Central memory CD8-positive, alpha-beta T cell (primary cell): Measurements from ENCODE around the gene RTTN.
A peak's percentile ranks its signal among the peaks of the same experiment; 100 is the strongest.

Experiments
- ATAC-seq: fragments of 150-1000 bp; cut with Tn5 transposase; replicated peaks from 2 replicates; pipeline ENCODE4 v1.10.0; 2022; ENCODE audit warnings: mild to moderate bottlenecking, moderate FRiP score, moderate number of reproducible peaks; ENCODE audit not compliant: poor library complexity, severe bottlenecking; ENCODE audit errors: extremely low read depth
- DNase-seq, 2 donors: peaks; one replicate each; pipeline ENCODE4 v3.0.0; 2021; ENCODE audit warnings: low spot score in 2 of 2
- H3K27ac Mint-ChIP-seq: one replicate; pipeline ENCODE4 v1.8.0; 2022; ENCODE audit warnings: low read depth, mild to moderate bottlenecking, moderate library complexity, mixed read lengths
- H3K27me3 Mint-ChIP-seq: one replicate; pipeline ENCODE4 v1.8.0; 2022; ENCODE audit warnings: mixed read lengths
- H3K36me3 Mint-ChIP-seq: one replicate; pipeline ENCODE4 v1.8.0; 2022; ENCODE audit warnings: mild to moderate bottlenecking, moderate library complexity, mixed read lengths; ENCODE audit not compliant: insufficient read depth
- H3K4me1 Mint-ChIP-seq: one replicate; pipeline ENCODE4 v1.8.0; 2022; ENCODE audit warnings: mixed read lengths
- H3K4me3 Mint-ChIP-seq: one replicate; pipeline ENCODE4 v1.8.0; 2022; ENCODE audit warnings: mild to moderate bottlenecking, moderate library complexity, mixed read lengths
- H3K9me3 Mint-ChIP-seq: one replicate; pipeline ENCODE4 v1.8.0; 2022; ENCODE audit warnings: mixed read lengths

RTTN gene

DNA sequence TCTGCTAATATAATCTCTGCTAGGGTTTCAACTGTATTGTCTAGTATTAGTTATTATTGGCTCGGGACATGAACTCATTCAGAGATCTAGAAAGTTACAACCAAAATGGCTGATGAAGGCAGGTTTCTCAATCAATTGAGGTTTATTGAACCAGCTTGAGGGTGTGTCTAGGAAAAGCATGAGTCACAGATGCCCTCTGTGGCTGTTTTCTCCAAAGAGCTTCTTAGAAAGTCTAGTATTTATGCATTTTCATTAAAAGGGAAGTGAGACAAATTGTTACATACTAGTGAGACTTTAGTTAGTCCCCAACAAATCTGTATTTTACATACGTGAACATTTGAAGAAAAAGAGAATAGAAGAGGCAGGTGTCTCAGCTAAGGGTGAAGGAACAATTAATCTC lies 23.0 kb upstream of the RTTN start:
- ATAC-seq (no peak), DNase-seq (no peak)
- Mint-ChIP-seq H3K27me3 (peaks cover 68% of the 10 kb centered on the region), H3K4me1 (no peaks in the 10 kb centered on the region), H3K27ac (no peak overlapping the region), H3K36me3 (no peaks in the 10 kb centered on the region), H3K4me3 (no peak overlapping the region), H3K9me3 (peaks cover 12% of the 10 kb centered on the region)

DNA sequence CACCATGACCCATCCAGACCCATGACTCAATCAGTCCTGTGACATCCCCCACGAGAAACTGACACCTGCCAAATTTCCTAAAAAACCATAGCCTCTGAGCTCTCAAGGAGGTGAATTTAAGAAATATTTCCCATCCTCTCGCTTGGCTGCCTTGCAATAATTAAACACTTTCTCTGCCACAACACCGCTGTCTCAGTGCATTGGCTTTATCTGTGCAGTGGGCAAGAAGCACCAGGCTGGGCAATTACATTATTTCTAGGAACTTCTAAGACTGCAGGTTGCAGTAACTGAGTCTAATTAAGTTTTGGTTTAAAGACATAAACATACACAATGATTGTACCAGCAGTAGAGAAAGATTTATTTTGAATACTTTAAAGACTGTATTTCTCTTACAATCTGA lies 22.0 kb upstream of the RTTN start:
- DNase-seq: no peak
- Mint-ChIP-seq H3K9me3 (peaks cover 12% of the 10 kb centered on the region), H3K4me3 (no peak overlapping the region), H3K27ac (no peak overlapping the region), H3K27me3 (peaks cover 70% of the 10 kb centered on the region), H3K36me3 (no peaks in the 10 kb centered on the region), H3K4me1 (no peaks in the 10 kb centered on the region)
- ATAC-seq: no peak

DNA sequence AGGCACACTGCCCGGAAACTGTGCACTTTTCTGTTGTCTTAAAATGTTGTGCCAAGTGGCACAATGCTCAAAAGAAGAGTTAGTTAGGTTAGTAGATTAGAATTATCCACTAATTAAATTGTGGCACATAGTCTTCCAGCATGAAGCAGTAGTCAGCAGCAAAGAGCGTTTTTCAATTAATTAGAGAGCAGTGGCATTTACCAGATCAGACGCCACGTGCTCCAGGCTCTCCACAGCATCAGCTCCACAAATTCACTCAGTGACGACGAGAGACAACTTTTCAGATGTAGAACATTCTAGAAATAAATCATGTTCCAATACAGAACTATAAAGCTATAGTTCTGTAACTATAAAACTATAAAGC lies 16.4 kb upstream of the RTTN start:
- H3K36me3 Mint-ChIP-seq: no peaks in the 10 kb centered on the region
- DNase-seq: no peak
- no peak overlapping the region for H3K4me3 Mint-ChIP-seq
- H3K27ac Mint-ChIP-seq: no peak overlapping the region
- ATAC-seq: no peak
- H3K27me3 Mint-ChIP-seq: peaks cover 75% of the 10 kb centered on the region
- H3K9me3 Mint-ChIP-seq: peaks cover under 1% of the 10 kb centered on the region
- no peaks in the 10 kb centered on the region for H3K4me1 Mint-ChIP-seq

DNA sequence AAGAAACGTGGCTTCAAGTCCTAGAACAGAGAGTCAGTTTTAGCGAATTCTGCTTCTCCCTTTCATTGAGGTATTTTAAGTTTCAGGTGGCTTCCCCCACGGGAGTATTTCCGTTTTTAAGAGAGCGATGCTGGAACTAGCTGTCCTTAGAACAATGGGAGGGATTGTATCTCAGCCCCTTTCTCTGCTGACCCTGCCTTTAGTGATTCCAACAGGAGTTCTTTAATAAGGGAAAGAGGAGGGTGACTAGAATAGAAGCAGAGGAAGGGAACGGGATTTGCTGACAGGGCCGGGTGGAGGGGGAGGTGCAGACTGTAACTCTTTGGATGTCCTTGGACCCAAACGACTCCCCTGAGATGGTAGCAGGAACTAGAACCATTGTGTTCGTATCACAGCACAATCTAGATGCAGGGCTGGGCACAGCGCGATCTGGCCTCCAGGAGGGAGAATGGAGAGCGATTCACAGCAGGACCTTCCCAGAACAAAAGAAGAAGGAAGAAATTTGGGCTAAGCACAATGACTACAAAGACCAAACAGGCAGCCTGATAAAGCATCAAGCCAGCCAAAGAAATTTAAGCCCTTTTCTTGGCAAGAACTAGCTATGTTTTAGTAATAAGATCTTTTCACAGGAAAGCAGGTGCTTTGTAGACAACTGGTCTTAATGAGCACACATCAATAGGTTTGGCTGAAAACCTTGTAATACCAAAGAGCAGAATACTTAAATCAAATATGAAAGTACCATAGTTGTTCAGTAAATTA lies 15.8 kb upstream of the RTTN start:
- Mint-ChIP-seq H3K4me1 (no peaks in the 10 kb centered on the region), H3K4me3 (no peak overlapping the region), H3K27me3 (peaks cover 81% of the 10 kb centered on the region), H3K9me3 (no peaks in the 10 kb centered on the region), H3K36me3 (no peaks in the 10 kb centered on the region), H3K27ac (no peak overlapping the region)
- DNase-seq (no peak), ATAC-seq (no peak)

DNA sequence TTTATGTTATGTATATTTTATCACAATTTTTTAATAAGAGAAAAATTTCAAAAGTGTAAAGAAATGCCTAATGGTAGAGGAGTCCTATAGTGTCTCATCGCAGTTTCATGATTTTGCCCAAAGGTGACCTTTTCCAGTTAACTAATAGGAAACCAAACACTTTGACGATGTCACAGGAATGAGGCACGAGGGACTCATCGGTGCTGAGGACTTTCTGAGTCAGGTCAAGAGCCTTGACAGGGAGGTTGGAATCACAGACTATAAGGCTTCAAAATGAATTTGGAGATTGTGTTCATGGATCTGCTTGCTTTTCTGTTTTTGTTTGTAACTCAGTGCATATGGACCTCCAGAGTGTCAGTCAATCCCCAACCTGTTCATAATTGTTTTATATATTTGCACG lies 15.1 kb upstream of the RTTN start:
- no peaks in the 10 kb centered on the region for H3K36me3 Mint-ChIP-seq
- H3K27me3 Mint-ChIP-seq: peaks cover 88% of the 10 kb centered on the region
- no peaks in the 10 kb centered on the region for H3K9me3 Mint-ChIP-seq
- ATAC-seq: no peak
- no peak overlapping the region for H3K27ac Mint-ChIP-seq
- no peaks in the 10 kb centered on the region for H3K4me1 Mint-ChIP-seq
- DNase-seq: no peak
- no peak overlapping the region for H3K4me3 Mint-ChIP-seq

DNA sequence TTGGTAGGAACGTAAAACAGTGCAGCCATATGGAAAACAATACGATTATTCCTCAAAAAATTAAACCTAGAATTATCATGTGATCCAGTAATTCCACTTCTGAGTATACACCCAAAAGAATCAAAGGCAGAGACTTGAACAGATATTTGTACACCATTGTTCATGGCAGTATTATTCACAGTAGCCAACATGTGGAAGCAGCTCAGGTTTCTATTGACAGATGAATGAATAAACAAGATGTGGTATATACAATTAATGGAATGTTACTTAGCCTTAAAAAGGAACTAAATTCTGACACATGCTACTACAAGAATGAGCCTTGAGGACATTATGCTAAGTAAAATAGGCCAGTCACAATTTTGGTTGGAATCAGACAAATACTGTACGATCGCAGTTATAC lies 14.2 kb upstream of the RTTN start:
- Mint-ChIP-seq H3K36me3 (no peaks in the 10 kb centered on the region), H3K4me1 (no peaks in the 10 kb centered on the region), H3K9me3 (no peaks in the 10 kb centered on the region), H3K27me3 (peaks cover 91% of the 10 kb centered on the region), H3K4me3 (no peak overlapping the region), H3K27ac (no peak overlapping the region)
- ATAC-seq: no peak
- DNase-seq: no peak

DNA sequence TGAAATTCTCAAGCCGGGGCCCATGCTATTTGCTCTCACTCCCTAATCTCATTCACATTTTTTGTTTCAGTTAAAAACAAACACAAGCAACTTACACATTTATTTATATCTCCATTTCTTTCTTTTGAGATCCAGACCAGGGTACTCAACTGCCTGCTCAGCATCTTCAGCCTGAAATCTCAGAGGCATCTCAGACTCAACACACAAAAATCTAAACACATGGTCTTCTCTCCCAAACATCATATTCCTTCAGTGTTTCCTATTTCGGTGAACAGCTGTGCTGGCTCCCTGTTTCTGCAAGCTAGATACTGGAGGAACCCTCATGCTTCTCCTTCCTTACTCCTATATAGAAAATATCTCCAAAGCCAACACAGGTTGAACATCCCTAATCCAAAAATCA lies 11.3 kb upstream of the RTTN start:
- H3K9me3 Mint-ChIP-seq: no peaks in the 10 kb centered on the region

DNA sequence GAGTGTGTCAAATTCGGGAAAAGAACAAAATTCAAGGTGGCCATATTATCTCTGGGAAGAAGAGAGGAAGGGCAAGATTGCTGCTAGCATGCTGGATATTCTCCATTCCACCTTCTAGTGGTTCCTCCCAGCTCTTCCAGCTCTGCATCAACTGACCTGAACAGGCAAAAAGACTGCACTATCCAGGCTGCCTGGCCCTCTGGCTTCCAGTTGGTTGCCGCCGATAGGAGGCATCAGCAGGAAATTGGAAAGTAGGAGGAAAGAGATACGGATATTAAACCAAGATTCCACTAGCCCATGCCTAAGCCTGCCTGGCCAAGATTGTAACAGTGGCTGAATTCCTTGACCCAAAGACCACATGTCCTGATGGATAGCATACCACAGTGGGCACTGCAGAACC lies 1.7 kb upstream of the RTTN start:
- ATAC-seq (no peak), DNase-seq (no peak)
- Mint-ChIP-seq H3K9me3 (no peaks in the 10 kb centered on the region), H3K4me3 (peak overlapping the region; percentile 94), H3K27ac (peak overlapping the region; percentile 94), H3K4me1 (peaks cover 26% of the 10 kb centered on the region), H3K36me3 (peaks cover 7% of the 10 kb centered on the region), H3K27me3 (peaks cover 26% of the 10 kb centered on the region)

More for the DNA sequence above, 11.3 kb upstream of the RTTN start:
- ATAC-seq: no peak
- H3K27me3 Mint-ChIP-seq: peaks cover 84% of the 10 kb centered on the region
- H3K4me1 Mint-ChIP-seq: no peaks in the 10 kb centered on the region
- no peak for DNase-seq
- H3K36me3 Mint-ChIP-seq: peaks cover 2% of the 10 kb centered on the region
- H3K27ac Mint-ChIP-seq: no peak overlapping the region
- no peak overlapping the region for H3K4me3 Mint-ChIP-seq

DNA sequence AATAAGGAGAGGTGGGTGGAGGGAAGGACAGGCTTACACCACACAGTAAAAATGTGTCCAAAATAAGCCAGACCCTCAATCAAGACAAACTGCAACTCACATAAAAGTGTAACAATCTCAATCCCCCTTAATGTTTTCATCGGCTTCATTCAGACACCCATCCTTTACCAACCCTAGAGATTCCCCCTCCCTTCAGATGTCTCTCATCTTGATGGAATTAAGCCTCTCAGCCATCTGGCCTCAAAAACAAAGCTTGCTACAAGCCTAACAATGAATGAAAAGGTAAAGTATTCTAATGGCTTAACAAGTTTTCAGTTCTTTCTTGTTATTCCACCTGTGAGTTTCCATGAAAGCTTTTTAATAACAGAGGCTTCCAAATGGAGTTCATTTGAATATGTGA lies 5.2 kb downstream of the RTTN start:
- Mint-ChIP-seq H3K9me3 (no peaks in the 10 kb centered on the region), H3K27me3 (no peaks in the 10 kb centered on the region), H3K27ac (no peak overlapping the region), H3K4me1 (peaks cover 18% of the 10 kb centered on the region), H3K36me3 (peaks cover 39% of the 10 kb centered on the region), H3K4me3 (no peak overlapping the region)
- ATAC-seq (no peak), DNase-seq (no peak)

DNA sequence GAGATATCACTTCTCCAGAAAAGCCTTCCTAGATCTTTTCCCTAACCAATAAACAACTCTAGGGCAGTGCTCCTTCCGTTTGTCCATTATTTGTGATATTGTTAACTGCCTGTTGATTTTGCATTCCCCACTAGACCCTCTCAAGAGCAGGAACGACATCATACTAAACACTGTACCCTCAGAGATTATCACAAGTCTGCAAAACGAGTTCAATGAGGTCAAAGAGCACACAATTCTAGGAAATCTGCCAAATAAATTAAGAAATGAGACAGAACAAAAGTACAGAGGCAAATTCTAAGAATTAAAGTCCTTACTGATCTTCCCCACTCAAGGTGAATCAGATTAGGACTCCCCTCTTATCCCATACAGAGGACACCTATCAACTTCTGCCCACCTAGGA lies 7.6 kb downstream of the RTTN start:
- DNase-seq (no peak), ATAC-seq (no peak)
- H3K27ac Mint-ChIP-seq: no peak overlapping the region
- H3K4me3 Mint-ChIP-seq: no peak overlapping the region
- H3K36me3 Mint-ChIP-seq: peaks cover 46% of the 10 kb centered on the region
- no peaks in the 10 kb centered on the region for H3K27me3 Mint-ChIP-seq
- H3K9me3 Mint-ChIP-seq: no peaks in the 10 kb centered on the region
- peaks cover 5% of the 10 kb centered on the region for H3K4me1 Mint-ChIP-seq

DNA sequence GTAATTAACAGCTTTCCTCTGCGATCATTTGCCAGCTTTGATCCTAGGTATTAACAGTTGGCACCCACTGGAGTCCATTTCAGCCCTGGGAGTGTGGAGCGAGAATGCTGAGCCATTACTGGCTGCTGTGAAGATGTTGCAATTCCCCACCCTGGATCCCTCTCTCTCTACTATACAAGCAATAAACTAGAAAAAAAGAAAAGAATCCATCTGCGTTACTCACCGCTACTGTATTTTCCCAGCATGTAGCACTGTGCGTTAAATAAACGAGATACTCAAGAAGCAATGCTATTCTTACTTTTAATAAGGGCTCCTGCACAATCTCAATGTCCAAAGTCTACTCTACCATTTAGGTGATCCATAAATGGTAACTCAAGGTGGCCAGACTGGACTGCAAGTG lies 8.5 kb downstream of the RTTN start:
- Mint-ChIP-seq H3K27ac (no peak overlapping the region), H3K27me3 (no peaks in the 10 kb centered on the region), H3K36me3 (peaks cover 52% of the 10 kb centered on the region), H3K4me1 (peaks cover 1% of the 10 kb centered on the region), H3K4me3 (no peak overlapping the region), H3K9me3 (no peaks in the 10 kb centered on the region)
- no peak for DNase-seq
- ATAC-seq: no peak

DNA sequence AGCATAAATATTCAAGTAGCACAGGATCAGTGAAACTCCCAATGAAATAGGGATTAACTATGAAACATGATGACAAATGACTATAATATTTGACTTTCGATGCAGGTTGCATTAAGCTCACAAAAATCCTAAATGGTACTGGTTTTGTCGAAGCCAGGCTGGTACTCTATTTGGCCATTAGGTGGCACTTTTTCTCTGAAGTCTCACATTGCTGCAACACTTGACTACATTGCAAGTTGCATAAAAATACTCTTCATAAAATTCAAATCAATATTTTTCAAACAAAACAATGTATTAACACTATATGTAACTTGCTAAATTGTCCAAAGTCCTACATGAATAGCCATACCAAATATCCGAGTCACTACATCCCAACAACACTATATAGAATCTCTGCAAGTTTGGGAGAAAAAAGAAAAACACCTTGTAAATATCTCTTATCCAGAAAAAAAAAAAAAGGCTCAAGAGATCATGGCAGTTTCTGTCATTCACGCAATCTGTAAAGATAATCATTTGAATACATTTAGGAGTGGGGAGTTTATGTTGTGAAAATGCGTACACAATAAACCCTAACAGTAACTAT lies 9.5 kb downstream of the RTTN start:
- Mint-ChIP-seq H3K9me3 (no peaks in the 10 kb centered on the region), H3K27ac (no peak overlapping the region), H3K36me3 (peaks cover 50% of the 10 kb centered on the region), H3K4me1 (no peaks in the 10 kb centered on the region), H3K4me3 (no peak overlapping the region), H3K27me3 (no peaks in the 10 kb centered on the region)
- DNase-seq: no peak
- ATAC-seq: no peak

DNA sequence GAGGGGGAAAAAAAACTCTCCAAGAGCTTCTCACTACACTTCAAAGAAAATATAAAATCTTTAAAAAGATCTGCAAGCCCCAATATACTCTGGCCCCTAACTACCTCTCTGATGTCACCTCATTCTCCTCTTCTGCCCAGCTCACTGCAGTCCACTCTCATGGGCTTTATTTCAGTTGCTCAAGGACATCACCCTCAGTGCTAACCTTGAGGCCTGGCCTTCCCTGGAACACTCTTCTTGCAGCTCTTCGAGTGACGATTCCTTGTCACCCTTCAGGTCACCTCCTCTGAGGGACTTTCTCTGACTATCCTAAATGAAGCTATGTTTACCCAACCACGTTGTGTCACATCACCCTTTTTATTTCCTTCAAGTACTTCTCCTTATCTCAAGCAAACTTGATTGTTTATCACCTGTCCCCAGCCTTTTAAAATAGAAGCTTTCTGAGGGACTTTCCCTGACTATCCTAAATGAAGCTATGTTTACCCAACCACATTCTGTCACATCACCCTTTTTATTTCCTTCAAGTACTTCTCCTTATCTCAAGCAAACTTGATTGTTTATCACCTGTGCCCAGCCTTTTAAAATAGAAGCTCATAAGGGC lies 10.4 kb downstream of the RTTN start:
- no peak for DNase-seq
- Mint-ChIP-seq H3K4me3 (no peak overlapping the region), H3K36me3 (peaks cover 57% of the 10 kb centered on the region), H3K9me3 (no peaks in the 10 kb centered on the region), H3K27ac (no peak overlapping the region), H3K4me1 (no peaks in the 10 kb centered on the region), H3K27me3 (no peaks in the 10 kb centered on the region)
- ATAC-seq: no peak
